LNCaP clone FGC (cell line): ENCODE data around the gene ZNF264.

Experiments used
- DNase-seq: peaks from one replicate; pipeline ENCODE4 v3.0.0-alpha.2; 2011; ENCODE audit warnings: low read depth
- H3K4me3 ChIP-seq: 2 replicates; pipeline ENCODE4 v1.5.1; 2011; ENCODE audit warnings: mild to moderate bottlenecking, low read depth, low read length, control low read depth
- TF ChIP-seq, protein P1 (sequence below): IDR thresholded peaks from 2 replicates; pipeline ENCODE4 v1.5.1; 2012; ENCODE audit warnings: mild to moderate bottlenecking; ENCODE audit not compliant: control insufficient read depth, insufficient read depth; ENCODE audit errors: extremely low read depth

ZNF264 gene

DNA sequence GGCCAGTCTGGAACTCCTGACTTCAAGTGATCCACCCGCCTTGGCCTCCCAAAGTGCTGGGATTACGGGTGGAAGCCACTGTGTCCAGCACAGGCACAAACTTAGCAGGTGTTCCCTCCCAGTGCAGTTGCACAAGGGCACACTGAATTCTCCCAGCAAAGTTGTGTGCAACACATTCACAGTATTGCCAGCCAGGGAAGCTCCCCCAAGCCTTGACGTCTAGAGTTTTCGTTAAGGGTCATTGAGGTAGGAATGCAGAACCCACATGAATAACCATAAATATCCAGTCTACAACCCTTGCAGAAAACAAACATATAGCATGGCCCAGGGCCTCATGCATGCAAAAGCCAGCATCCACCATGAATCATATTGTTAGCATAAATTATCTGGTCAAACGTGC is 36.2 kb downstream of the ZNF264 start:
- no peak for DNase-seq
- TF ChIP-seq, protein P1, sequence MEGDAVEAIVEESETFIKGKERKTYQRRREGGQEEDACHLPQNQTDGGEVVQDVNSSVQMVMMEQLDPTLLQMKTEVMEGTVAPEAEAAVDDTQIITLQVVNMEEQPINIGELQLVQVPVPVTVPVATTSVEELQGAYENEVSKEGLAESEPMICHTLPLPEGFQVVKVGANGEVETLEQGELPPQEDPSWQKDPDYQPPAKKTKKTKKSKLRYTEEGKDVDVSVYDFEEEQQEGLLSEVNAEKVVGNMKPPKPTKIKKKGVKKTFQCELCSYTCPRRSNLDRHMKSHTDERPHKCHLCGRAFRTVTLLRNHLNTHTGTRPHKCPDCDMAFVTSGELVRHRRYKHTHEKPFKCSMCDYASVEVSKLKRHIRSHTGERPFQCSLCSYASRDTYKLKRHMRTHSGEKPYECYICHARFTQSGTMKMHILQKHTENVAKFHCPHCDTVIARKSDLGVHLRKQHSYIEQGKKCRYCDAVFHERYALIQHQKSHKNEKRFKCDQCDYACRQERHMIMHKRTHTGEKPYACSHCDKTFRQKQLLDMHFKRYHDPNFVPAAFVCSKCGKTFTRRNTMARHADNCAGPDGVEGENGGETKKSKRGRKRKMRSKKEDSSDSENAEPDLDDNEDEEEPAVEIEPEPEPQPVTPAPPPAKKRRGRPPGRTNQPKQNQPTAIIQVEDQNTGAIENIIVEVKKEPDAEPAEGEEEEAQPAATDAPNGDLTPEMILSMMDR: no peak
- H3K4me3 ChIP-seq: no peak overlapping the region

- no peak for DNase-seq
- TF ChIP-seq, protein P1: no peak
- no peak overlapping the region for H3K4me3 ChIP-seq
These were observed 40.4 kb downstream of the ZNF264 start for GRCh38 chr19:57231686-57232085.

- TF ChIP-seq, protein P1: no peak
- no peak overlapping the region for H3K4me3 ChIP-seq
- DNase-seq: no peak
These were observed 41.9 kb downstream of the ZNF264 start for GRCh38 chr19:57233207-57233606.

- H3K4me3 ChIP-seq: peak overlapping the region; percentile 94
- DNase-seq: no peak
- TF ChIP-seq, protein P1: no peak
These were observed 48.6 kb downstream of the ZNF264 start for GRCh38 chr19:57239982-57240310.

DNA sequence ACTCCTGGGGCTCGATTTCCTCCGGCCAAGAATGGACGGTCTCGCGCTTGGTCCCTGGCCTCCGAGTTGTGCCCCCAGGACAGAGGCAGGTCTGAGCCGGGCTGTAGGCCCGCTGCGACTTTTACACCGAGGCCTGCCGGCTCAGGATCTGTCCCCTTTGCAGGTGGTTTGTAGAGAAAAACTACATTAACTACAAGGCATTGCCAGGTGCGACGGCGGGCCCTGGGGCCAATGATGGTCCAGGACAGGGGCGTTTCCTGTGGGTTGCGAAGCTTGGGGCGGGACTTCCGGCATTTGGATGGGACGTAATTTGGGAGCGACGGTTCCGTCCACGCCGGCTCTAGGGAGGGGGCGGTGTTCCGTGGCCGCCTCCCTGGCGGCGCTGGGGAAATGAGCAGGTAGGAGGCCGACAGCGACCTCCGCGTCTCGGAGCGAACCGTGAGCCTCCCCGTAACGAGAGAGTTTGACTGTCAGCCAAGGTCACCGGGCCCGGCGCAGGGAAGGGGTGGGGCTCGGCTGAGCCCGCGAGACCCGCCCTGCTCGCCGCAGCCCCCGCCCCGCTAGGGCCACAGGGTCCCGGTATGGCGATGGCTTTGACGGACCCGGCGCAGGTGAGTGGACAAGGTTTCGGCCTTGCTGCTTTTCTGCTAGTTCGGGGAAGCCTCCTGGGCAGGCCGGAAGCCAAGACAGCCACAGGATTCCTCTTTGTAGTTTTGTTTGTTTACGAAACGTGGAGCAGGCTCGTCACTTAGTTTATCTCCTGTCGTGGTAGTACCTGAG is 49.2 kb downstream of the ZNF264 start, which contains the start of gene ZNF805:
TSS of gene ZNF805 (plus strand) at position 322 of the 780 bp plus-strand sequence. CDS start at position 582, 260 bp downstream.
- H3K4me3 ChIP-seq: peak within 1 kb of the TSS; percentile 94
- TF ChIP-seq, protein P1: no peak
- peak; percentile 87 for DNase-seq

- DNase-seq: no peak
- TF ChIP-seq, protein P1: no peak
- H3K4me3 ChIP-seq: peak overlapping the region; percentile 94
These were observed 49.9 kb downstream of the ZNF264 start for GRCh38 chr19:57241176-57241575.

GRCh38 chr19:57242821-57243220 is 51.5 kb downstream of the ZNF264 start:
- no peak overlapping the region for H3K4me3 ChIP-seq
- no peak for DNase-seq
- TF ChIP-seq, protein P1: no peak
